HFF-Myc (cell line): ENCODE measurements around the gene PHTF1.
A peak's percentile ranks its signal among the peaks of the same experiment; 100 is the strongest.
"Not testable (repeated sequence)": the region's sequence is repeated elsewhere in the genome, so short reads cannot be mapped to it uniquely, and the experiment has no call there.

Experiments
- DNase-seq: peaks from one replicate; pipeline ENCODE4 v3.0.0-alpha.2; 2011; ENCODE audit warnings: low read depth; ENCODE audit errors: extremely low read depth
- H3K4me3 ChIP-seq: replicated peaks from 2 replicates; pipeline ENCODE4 v1.5.1; 2011; ENCODE audit warnings: low read depth, mild to moderate bottlenecking, control low read depth, low read length
- CTCF ChIP-seq: IDR thresholded peaks from 2 replicates; pipeline ENCODE4 v1.5.1; 2012; ENCODE audit warnings: mild to moderate bottlenecking, low read depth, low read length, control low read depth; ENCODE audit errors: missing control alignments

PHTF1 gene

GRCh38 chr1:113763661-113764060 is 4.4 kb upstream of the PHTF1 start:
- DNase-seq: no peak
- TF ChIP-seq CTCF: no peak
- H3K4me3 ChIP-seq: no peak overlapping the region

GRCh38 chr1:113761937-113762336 is 2.7 kb upstream of the PHTF1 start:
- no peak for DNase-seq
- no peak overlapping the region for H3K4me3 ChIP-seq
- TF ChIP-seq CTCF: no peak

- peak overlapping the region; percentile 73 for H3K4me3 ChIP-seq
- no peak for DNase-seq
- TF ChIP-seq CTCF: no peak
Observed at GRCh38 chr1:113760102-113761080, 1.1 kb upstream of the PHTF1 start.

GRCh38 chr1:113758631-113759332 is 504 bp downstream of the PHTF1 start:
- peak overlapping the region; percentile 73 for H3K4me3 ChIP-seq
- DNase-seq: no peak
- no peak for TF ChIP-seq CTCF

GRCh38 chr1:113756461-113756860 is 2.8 kb downstream of the PHTF1 start:
- no peak overlapping the region for H3K4me3 ChIP-seq
- TF ChIP-seq CTCF: no peak
- no peak for DNase-seq

- DNase-seq, H3K4me3 ChIP-seq: not testable (repeated sequence)
Observed at GRCh38 chr1:113753333-113753732, 6.0 kb downstream of the PHTF1 start.

GRCh38 chr1:113751516-113751915 is 7.8 kb downstream of the PHTF1 start:
- no peak for DNase-seq
- no peak for TF ChIP-seq CTCF

More at GRCh38 chr1:113751516-113751915, 7.8 kb downstream of the PHTF1 start:
- no peak overlapping the region for H3K4me3 ChIP-seq
